Glutamatergic neuron (in vitro differentiated cells): ENCODE results near the gene HACL1. TPM values are rescaled to one million over a fixed set of nuclear protein-coding genes. Genes with fewer than 3 reads are reported as not detected.
"Not testable (repeated sequence)": the region's sequence is repeated elsewhere in the genome, so short reads cannot be mapped to it uniquely, and the experiment has no call there.

ENCODE experiments used
- DNase-seq: peaks from one replicate; pipeline ENCODE4 v3.0.0; 2022
- H3K27ac Mint-ChIP-seq: one replicate; pipeline ENCODE4 v1.8.0; 2020; ENCODE audit warnings: mild to moderate bottlenecking, mixed read lengths, inconsistent platforms; ENCODE audit not compliant: unreplicated experiment
- H3K27me3 Mint-ChIP-seq: one replicate; pipeline ENCODE4 v1.8.0; 2020; ENCODE audit warnings: mild to moderate bottlenecking, moderate library complexity, mixed read lengths, inconsistent platforms; ENCODE audit not compliant: unreplicated experiment
- H3K36me3 Mint-ChIP-seq: one replicate; pipeline ENCODE4 v1.8.0; 2020; ENCODE audit warnings: mild to moderate bottlenecking, mixed read lengths, inconsistent platforms; ENCODE audit not compliant: unreplicated experiment
- H3K4me1 Mint-ChIP-seq: one replicate; pipeline ENCODE4 v1.8.0; 2020; ENCODE audit warnings: mild to moderate bottlenecking, low read depth, mixed read lengths, inconsistent platforms; ENCODE audit not compliant: unreplicated experiment
- H3K4me3 Mint-ChIP-seq: one replicate; pipeline ENCODE4 v1.8.0; 2020; ENCODE audit warnings: mild to moderate bottlenecking, mixed read lengths, inconsistent platforms; ENCODE audit not compliant: unreplicated experiment
- H3K9me3 Mint-ChIP-seq: one replicate; pipeline ENCODE4 v1.8.0; 2020; ENCODE audit warnings: mild to moderate bottlenecking, moderate library complexity, mixed read lengths, inconsistent platforms; ENCODE audit not compliant: unreplicated experiment
- CTCF ChIP-seq: fragments of 200-600 bp; sonication (generic); IDR thresholded peaks from one replicate; pipeline ENCODE4 v1.5.0; 2021; ENCODE audit not compliant: partially characterized antibody, unreplicated experiment
- total RNA-seq: library from RNA; stranded (reverse); fragmentation: NEBNext Ultra II Directional; extraction: Animal tissue kit (Norgen Biotek cat#: 25700); gene quantifications from one replicate; pipeline ENCODE4 v1.2.1, GENCODE V29; 2021; ENCODE audit not compliant: unreplicated experiment

HACL1 gene
- total RNA-seq, 1 donor from 2014 or later: 19.0 TPM

- no peak for TF ChIP-seq CTCF
- no peak overlapping the region for H3K27ac Mint-ChIP-seq
- H3K4me3 Mint-ChIP-seq: no peak overlapping the region
- DNase-seq: no peak
- no peaks in the 10 kb centered on the region for H3K9me3 Mint-ChIP-seq
- H3K36me3 Mint-ChIP-seq: no peaks in the 10 kb centered on the region
- no peaks in the 10 kb centered on the region for H3K4me1 Mint-ChIP-seq
- no peaks in the 10 kb centered on the region for H3K27me3 Mint-ChIP-seq
Measured at GRCh38 chr3:15612001-15612400, 10.6 kb upstream of the HACL1 start.

GRCh38 chr3:15611018-15611417, 9.6 kb upstream of the HACL1 start:
- no peak overlapping the region for H3K4me3 Mint-ChIP-seq
- no peak for DNase-seq
- TF ChIP-seq CTCF: no peak
- H3K36me3 Mint-ChIP-seq: no peaks in the 10 kb centered on the region
- H3K27ac Mint-ChIP-seq: no peak overlapping the region
- no peaks in the 10 kb centered on the region for H3K9me3 Mint-ChIP-seq
- no peaks in the 10 kb centered on the region for H3K27me3 Mint-ChIP-seq
- no peaks in the 10 kb centered on the region for H3K4me1 Mint-ChIP-seq

GRCh38 chr3:15610082-15610759, 8.9 kb upstream of the HACL1 start:
- H3K4me1 Mint-ChIP-seq: no peaks in the 10 kb centered on the region
- no peaks in the 10 kb centered on the region for H3K36me3 Mint-ChIP-seq
- no peaks in the 10 kb centered on the region for H3K9me3 Mint-ChIP-seq
- H3K27ac Mint-ChIP-seq: no peak overlapping the region
- no peak for DNase-seq
- H3K27me3 Mint-ChIP-seq: no peaks in the 10 kb centered on the region
- H3K4me3 Mint-ChIP-seq: no peak overlapping the region
- no peak for TF ChIP-seq CTCF

- Mint-ChIP-seq H3K4me3 (no peak overlapping the region), H3K27me3 (no peaks in the 10 kb centered on the region), H3K27ac (no peak overlapping the region), H3K36me3 (peaks cover 13% of the 10 kb centered on the region), H3K4me1 (no peaks in the 10 kb centered on the region), H3K9me3 (peaks cover 4% of the 10 kb centered on the region)
- TF ChIP-seq CTCF: no peak
- DNase-seq: no peak
Measured at GRCh38 chr3:15606434-15606891, 5.1 kb upstream of the HACL1 start.

- peaks cover 13% of the 10 kb centered on the region for H3K36me3 Mint-ChIP-seq
- not testable (repeated sequence) for H3K27me3 Mint-ChIP-seq, H3K4me1 Mint-ChIP-seq, H3K9me3 Mint-ChIP-seq, DNase-seq, H3K4me3 Mint-ChIP-seq
- peak overlapping the region; percentile 52 for H3K27ac Mint-ChIP-seq
Measured at GRCh38 chr3:15604584-15604983, 3.2 kb upstream of the HACL1 start.

- not testable (repeated sequence) for H3K9me3 Mint-ChIP-seq, H3K4me1 Mint-ChIP-seq, H3K27me3 Mint-ChIP-seq, DNase-seq
- Mint-ChIP-seq H3K27ac (peak overlapping the region; percentile 64), H3K36me3 (peaks cover 13% of the 10 kb centered on the region), H3K4me3 (peak overlapping the region; percentile 99)
Measured at GRCh38 chr3:15602816-15603215, 1.4 kb upstream of the HACL1 start.
